ENCODE results near the gene PARP3. TPM values are rescaled to one million over a fixed set of nuclear protein-coding genes. Genes with fewer than 3 reads are reported as not detected.

PARP3 gene
- polyA plus RNA-seq, 1 experiment: 33.0 TPM

GRCh38 chr3:51904034-51904823, 37.9 kb upstream of the PARP3 start:
- POLR2A ChIA-PET: no interaction called here
- TF ChIP-seq CTCF (IDR thresholded peaks at IDR 0.05; ENCODE audit: insufficient read depth, low read depth, low read length): no peak
- no peak overlapping the region for H3K4me3 ChIP-seq (ENCODE audit: low read depth, low read length)
- H3K27me3 ChIP-seq (ENCODE audit: control insufficient read depth, insufficient read depth, low read length): peaks cover 2% of the 10 kb centered on the region; the same call in 1 of the 2 replicates
- H3K36me3 ChIP-seq (ENCODE audit: control insufficient read depth, insufficient read depth, low read length): no peaks in the 10 kb centered on the region
- DNase-seq (ENCODE audit: low read depth): no peak
- CTCF ChIA-PET: no interaction called here

GRCh38 chr3:51908026-51908425, 34.1 kb upstream of the PARP3 start:
- TF ChIP-seq CTCF (IDR thresholded peaks at IDR 0.05; ENCODE audit: insufficient read depth, low read depth, low read length): no peak
- H3K36me3 ChIP-seq (ENCODE audit: control insufficient read depth, insufficient read depth, low read length): no peaks in the 10 kb centered on the region
- no peak overlapping the region for H3K4me3 ChIP-seq (ENCODE audit: low read depth, low read length)
- no peaks in the 10 kb centered on the region for H3K27me3 ChIP-seq (ENCODE audit: control insufficient read depth, insufficient read depth, low read length)
- ChIA-PET POLR2A (no interaction called here), CTCF (no interaction called here)
- no peak for DNase-seq (ENCODE audit: low read depth)

GRCh38 chr3:51916418-51916817, 25.7 kb upstream of the PARP3 start:
- CTCF ChIA-PET: no interaction called here
- POLR2A ChIA-PET: no interaction called here
- no peak for DNase-seq (ENCODE audit: low read depth)
- no peak for TF ChIP-seq CTCF (IDR thresholded peaks at IDR 0.05; ENCODE audit: insufficient read depth, low read depth, low read length)
- Histone ChIP-seq H3K27me3 (ENCODE audit: control insufficient read depth, insufficient read depth, low read length) (no peaks in the 10 kb centered on the region), H3K36me3 (ENCODE audit: control insufficient read depth, insufficient read depth, low read length) (no peaks in the 10 kb centered on the region), H3K4me3 (ENCODE audit: low read depth, low read length) (no peak overlapping the region)

GRCh38 chr3:51921081-51921578, 21.0 kb upstream of the PARP3 start:
- ChIA-PET CTCF (interaction anchor here (1.4 kb wide), 1 partner anchor 20 kb away, joined by 4 read pairs; the partner anchor contains the start of gene RRP9), POLR2A (no interaction called here)
- no peaks in the 10 kb centered on the region for H3K36me3 ChIP-seq (ENCODE audit: control insufficient read depth, insufficient read depth, low read length)
- H3K4me3 ChIP-seq (ENCODE audit: low read depth, low read length): no peak overlapping the region
- DNase-seq (ENCODE audit: low read depth): no peak
- TF ChIP-seq CTCF (IDR thresholded peaks at IDR 0.05; ENCODE audit: insufficient read depth, low read depth, low read length): no peak
- no peaks in the 10 kb centered on the region for H3K27me3 ChIP-seq (ENCODE audit: control insufficient read depth, insufficient read depth, low read length)

GRCh38 chr3:51927061-51927977, 14.8 kb upstream of the PARP3 start:
- DNase-seq (ENCODE audit: low read depth): no peak
- no peaks in the 10 kb centered on the region for H3K36me3 ChIP-seq (ENCODE audit: control insufficient read depth, insufficient read depth, low read length)
- H3K4me3 ChIP-seq (ENCODE audit: low read depth, low read length): no peak overlapping the region
- CTCF ChIA-PET: no interaction called here
- POLR2A ChIA-PET: no interaction called here
- no peak for TF ChIP-seq CTCF (IDR thresholded peaks at IDR 0.05; ENCODE audit: insufficient read depth, low read depth, low read length)
- H3K27me3 ChIP-seq (ENCODE audit: control insufficient read depth, insufficient read depth, low read length): no peaks in the 10 kb centered on the region

Measured in BJ (cell line).